GM11168 (cell line): Measurements from ENCODE around the gene SMLR1.
"Not testable (repeated sequence)": the region's sequence is repeated elsewhere in the genome, so short reads cannot be mapped to it uniquely, and the experiment has no call there.

Experiments
- in situ Hi-C: fragments of 300-500 bp; cut with MboI; formaldehyde crosslinking; loops from one replicate; pipeline ENCODE4 v1.12.0; 2022; ENCODE audit warnings: low sequenced_read_pairs; ENCODE audit not compliant: unreplicated experiment

The SMLR1 gene

GRCh38 chr6:130827247-130828149, at the start of gene SMLR1:
TSS of gene SMLR1 (plus strand) at chr6:130827406. CDS start at chr6:130827414, 8 bp downstream.
- in situ Hi-C loops: loop anchor here (25.0 kb wide), 1 partner anchor 515 kb away; no protein-coding TSS in a partner anchor

- in situ Hi-C loops: no loop called here
Observed at GRCh38 chr6:130778946-130779657, 48.1 kb upstream of the SMLR1 start.

- in situ Hi-C loops: no loop called here
Observed at GRCh38 chr6:130779658-130780033, 47.6 kb upstream of the SMLR1 start.

- in situ Hi-C loops: no loop called here
Observed at GRCh38 chr6:130780122-130780521, 47.1 kb upstream of the SMLR1 start.

- in situ Hi-C loops: no loop called here
Observed at GRCh38 chr6:130781557-130781956, 45.6 kb upstream of the SMLR1 start.

GRCh38 chr6:130783416-130784107, 43.6 kb upstream of the SMLR1 start:
- in situ Hi-C loops: no loop called here

- in situ Hi-C loops: no loop called here
Observed at GRCh38 chr6:130787726-130788500, 39.3 kb upstream of the SMLR1 start.

GRCh38 chr6:130788954-130789353, 38.3 kb upstream of the SMLR1 start:
- in situ Hi-C loops: no loop called here

GRCh38 chr6:130794010-130794697, 33.1 kb upstream of the SMLR1 start:
- in situ Hi-C loops: no loop called here

GRCh38 chr6:130794738-130795137, 32.5 kb upstream of the SMLR1 start:
- in situ Hi-C loops: no loop called here

- in situ Hi-C loops: no loop called here
Observed at GRCh38 chr6:130796313-130796905, 30.8 kb upstream of the SMLR1 start.

- in situ Hi-C loops: no loop called here
Observed at GRCh38 chr6:130797061-130797460, 30.1 kb upstream of the SMLR1 start.

GRCh38 chr6:130801368-130801767, 25.8 kb upstream of the SMLR1 start:
- in situ Hi-C loops: not testable (repeated sequence)

- in situ Hi-C loops: no loop called here
Observed at GRCh38 chr6:130810307-130811030, 16.7 kb upstream of the SMLR1 start.

- in situ Hi-C loops: no loop called here
Observed at GRCh38 chr6:130811932-130812331, 15.3 kb upstream of the SMLR1 start.

- in situ Hi-C loops: no loop called here
Observed at GRCh38 chr6:130814506-130814905, 12.7 kb upstream of the SMLR1 start.

- in situ Hi-C loops: no loop called here
Observed at GRCh38 chr6:130815200-130816071, 11.8 kb upstream of the SMLR1 start.

- in situ Hi-C loops: no loop called here
Observed at GRCh38 chr6:130822736-130823135, 4.5 kb upstream of the SMLR1 start.
